Activated CD8-positive, alpha-beta memory T cell treated with anti-CD3 and anti-CD28 coated beads for 48 hours (primary cell): ENCODE results near the gene IL1RAPL1.

Source experiments
- DNase-seq, 3 experiments: peaks; one replicate each; pipeline ENCODE4 v3.0.0-alpha.2; 2020; ENCODE audit warnings: low read depth in 2 of 3, low spot score in 2 of 3

Gene IL1RAPL1

GRCh38 chrX:29496636-29497180 lies 909.5 kb downstream of the IL1RAPL1 start:
- DNase-seq, result no peak

GRCh38 chrX:29506729-29507128 lies 919.5 kb downstream of the IL1RAPL1 start:
- no peak for DNase-seq

GRCh38 chrX:29518100-29518499 lies 930.9 kb downstream of the IL1RAPL1 start:
- no peak for DNase-seq

- DNase-seq, result no peak
These were observed 941.0 kb downstream of the IL1RAPL1 start for GRCh38 chrX:29528281-29528680.

- DNase-seq, result no peak
These were observed 943.3 kb downstream of the IL1RAPL1 start for GRCh38 chrX:29530501-29530900.

- no peak for DNase-seq
These were observed 944.1 kb downstream of the IL1RAPL1 start for GRCh38 chrX:29531336-29531735.

GRCh38 chrX:29535212-29536162 lies 948.2 kb downstream of the IL1RAPL1 start:
- no peak for DNase-seq

GRCh38 chrX:29541038-29541437 lies 953.8 kb downstream of the IL1RAPL1 start:
- no peak for DNase-seq

GRCh38 chrX:29542152-29542551 lies 954.9 kb downstream of the IL1RAPL1 start:
- no peak for DNase-seq

- no peak for DNase-seq
These were observed 958.6 kb downstream of the IL1RAPL1 start for GRCh38 chrX:29545878-29546277.

- no peak for DNase-seq
These were observed 960.6 kb downstream of the IL1RAPL1 start for GRCh38 chrX:29547877-29548276.

GRCh38 chrX:29553542-29553941 lies 966.3 kb downstream of the IL1RAPL1 start:
- DNase-seq, result no peak

- DNase-seq, result no peak
These were observed 968.3 kb downstream of the IL1RAPL1 start for GRCh38 chrX:29555465-29556091.

- no peak for DNase-seq
These were observed 972.8 kb downstream of the IL1RAPL1 start for GRCh38 chrX:29560065-29560464.

- DNase-seq, result no peak
These were observed 974.2 kb downstream of the IL1RAPL1 start for GRCh38 chrX:29561417-29561816.

GRCh38 chrX:29580560-29580959 lies 993.3 kb downstream of the IL1RAPL1 start:
- no peak for DNase-seq

- no peak for DNase-seq
These were observed 994.0 kb downstream of the IL1RAPL1 start for GRCh38 chrX:29581223-29581622.

- DNase-seq, result no peak
These were observed 999.9 kb downstream of the IL1RAPL1 start for GRCh38 chrX:29587107-29587506.

- no peak for DNase-seq
These were observed 1003.7 kb downstream of the IL1RAPL1 start for GRCh38 chrX:29590921-29591320.

- DNase-seq, result no peak
These were observed 1017.1 kb downstream of the IL1RAPL1 start for GRCh38 chrX:29604381-29604780.

- DNase-seq, result no peak
These were observed 1030.0 kb downstream of the IL1RAPL1 start for GRCh38 chrX:29617276-29617675.

- DNase-seq, result no peak
These were observed 1030.5 kb downstream of the IL1RAPL1 start for GRCh38 chrX:29617725-29618124.
